ENCODE results near the gene HNRNPU.

DNA sequence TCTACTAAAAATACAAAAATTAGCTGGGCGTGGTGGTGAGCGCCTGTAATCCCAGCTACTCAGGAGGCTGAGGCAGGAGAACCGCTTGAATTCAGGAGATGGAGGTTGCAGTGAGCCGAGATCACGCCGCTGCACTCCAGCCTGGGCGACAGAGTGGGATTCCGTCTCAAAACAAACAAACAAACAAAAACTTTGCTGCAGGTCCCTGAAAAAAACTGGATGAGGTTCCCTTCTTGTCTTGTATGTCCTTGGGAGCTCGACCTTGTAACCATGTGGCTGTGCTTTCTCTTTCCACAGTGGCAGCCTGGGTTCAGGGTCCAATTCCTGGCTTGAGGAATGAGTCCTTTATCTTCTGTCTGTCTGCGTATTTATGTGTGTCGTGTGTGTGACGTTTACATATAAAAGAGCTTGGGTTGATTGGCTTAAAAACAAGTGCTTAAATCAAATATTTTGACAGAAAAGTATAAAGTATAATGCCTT is 46.9 kb downstream of the HNRNPU start:
- TF ChIP-seq POLR2AphosphoS5 (IDR thresholded peaks at IDR 0.05; ENCODE audit: borderline replicate concordance, low read depth, low read length), result no peak
- TF ChIP-seq EZH2 (IDR thresholded peaks at IDR 0.05), result no peak
- TF ChIP-seq FOXP2 (optimal IDR thresholded peaks at IDR 0.05; ENCODE audit: control extremely low read depth, extremely low read length, insufficient read depth), result no peak
